ENCODE data around the gene NLGN1.

DNA sequence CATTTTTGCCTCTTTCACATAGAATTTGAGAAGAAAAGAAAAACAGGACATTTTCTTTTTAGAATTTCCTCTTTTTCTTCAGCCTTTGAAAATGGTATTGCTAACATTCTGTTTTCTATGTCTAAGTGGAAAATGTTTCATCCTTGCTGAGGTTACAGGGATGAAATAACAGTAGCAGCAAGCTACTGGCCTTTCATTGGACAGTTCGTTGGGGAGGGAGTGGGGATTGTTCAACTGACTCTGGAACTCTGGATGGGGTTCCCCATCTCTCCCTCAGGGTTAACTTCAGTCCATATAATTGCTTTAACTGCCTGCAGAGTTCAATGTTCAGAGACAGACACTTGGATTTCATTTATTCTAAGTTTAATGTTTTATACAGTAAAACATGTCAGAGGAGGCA is 346.0 kb downstream of the NLGN1 start:
- TF ChIP-seq EZH2 (IDR thresholded peaks at IDR 0.05; ENCODE audit: insufficient read depth, poor library complexity, severe bottlenecking), result no peak
- TF ChIP-seq EZH2phosphoT487 (IDR thresholded peaks at IDR 0.05; ENCODE audit: insufficient read depth, low read depth), result no peak

All from GM23248 (cell line).